ENCODE measurements around the gene CRTAC1. TPM values are rescaled to one million over a fixed set of nuclear protein-coding genes. Genes with fewer than 3 reads are reported as not detected.

The CRTAC1 gene
- total RNA-seq, 1 experiment from 2014 or later = 0.46 TPM

DNA sequence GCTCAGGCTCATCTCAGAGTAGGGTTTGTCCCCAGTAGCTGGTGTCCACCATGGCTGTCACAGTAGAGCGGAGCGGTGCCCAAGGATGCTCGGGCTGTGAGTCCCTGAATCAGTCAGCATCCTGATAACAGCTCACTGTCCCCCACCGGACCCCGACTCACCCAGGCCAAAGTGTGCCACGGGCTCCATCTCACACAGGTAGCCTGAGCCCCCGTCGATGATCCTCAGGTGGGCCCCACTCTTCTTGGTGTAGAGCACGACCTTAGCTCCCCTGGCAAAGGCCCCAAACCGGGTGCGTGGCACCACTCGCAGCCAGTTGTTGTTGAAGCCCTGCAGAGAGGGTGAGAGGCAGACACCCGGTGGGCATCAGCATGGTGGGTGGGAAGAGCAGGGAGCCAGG lies 135.3 kb downstream of the CRTAC1 start:
- H3T11ph ChIP-seq (ENCODE audit: low read length) = no peak overlapping the region
- H3K79me2 ChIP-seq (ENCODE audit: insufficient read depth, low read length) = no peaks in the 10 kb centered on the region
- H3K27ac Mint-ChIP-seq = no peak overlapping the region
- H3K4me2 ChIP-seq (ENCODE audit: insufficient read depth, insufficient read length, low read length) = no peak overlapping the region
- H3K9me3 Mint-ChIP-seq = no peaks in the 10 kb centered on the region
- H2BK20ac ChIP-seq (ENCODE audit: low read depth, low read length, poor library complexity, severe bottlenecking) = no peak overlapping the region
- no peak overlapping the region for H4K8ac ChIP-seq (replicated peaks; ENCODE audit: insufficient read length, low read depth, low read length)
- TF ChIP-seq CTCF (conservative IDR thresholded peaks at IDR 0.05) = no peak
- H2BK15ac ChIP-seq (ENCODE audit: low read depth, low read length) = no peak overlapping the region
- no peaks in the 10 kb centered on the region for H3K23me2 ChIP-seq (ENCODE audit: insufficient read length, low read depth, low read length, poor library complexity, severe bottlenecking)
- no peak overlapping the region for H4K5ac ChIP-seq (ENCODE audit: insufficient read length, low read depth, low read length)
- H3K4me1 Mint-ChIP-seq = peaks cover 0 to 5% of the 10 kb centered on the region in 2 experiments; a peak in 3 of 4 replicates
- no CpG with 5 or more reads among the region's 13 CpGs for WGBS (ENCODE audit: extremely low coverage, insufficient read length, low lambda C conversion rate)
- H3K27me3 Mint-ChIP-seq (ENCODE audit: low read depth) = peaks cover 9% of the 10 kb centered on the region; the same call in 1 of the 2 replicates
- no peak overlapping the region for H3K9ac ChIP-seq (ENCODE audit: extremely low read depth, insufficient read length, low read length)
- no peak overlapping the region for H2AK5ac ChIP-seq (ENCODE audit: insufficient read length, low read length)
- no peaks in the 10 kb centered on the region for H3K27me3 ChIP-seq (ENCODE audit: insufficient read depth, low read length)
- H4K20me1 ChIP-seq (ENCODE audit: control insufficient read depth, insufficient read depth, insufficient read length) = no peaks in the 10 kb centered on the region
- H3K36me3 Mint-ChIP-seq (ENCODE audit: insufficient read depth in 1 of 3, low read depth in 3 of 3) = no peaks in the 10 kb centered on the region
- no peak overlapping the region for H2AFZ ChIP-seq (ENCODE audit: low read length)
- H4K91ac ChIP-seq (ENCODE audit: insufficient read length, low read depth, low read length) = no peak overlapping the region
- no peak overlapping the region for H3K18ac ChIP-seq (ENCODE audit: insufficient read length, low read depth, low read length)
- no peak overlapping the region; the same call in 1 of the 2 replicates for H3K14ac ChIP-seq (ENCODE audit: insufficient read depth, low read length)
- H3K56ac ChIP-seq (ENCODE audit: insufficient read length, low read depth, low read length) = no peak overlapping the region
- no peak overlapping the region for H3K4ac ChIP-seq (ENCODE audit: low read depth, low read length)
- H3K4me1 ChIP-seq (ENCODE audit: insufficient read depth, low read length) = peaks cover 2% of the 10 kb centered on the region; the same call in 1 of the 2 replicates
- H3K4me3 Mint-ChIP-seq = no peak overlapping the region
- no peak for DNase-seq
- no peak overlapping the region for H2BK120ac ChIP-seq (ENCODE audit: low read depth, low read length, poor library complexity, severe bottlenecking)
- H3K27ac ChIP-seq (ENCODE audit: insufficient read length, low read depth, low read length) = no peak overlapping the region
- H3K23ac ChIP-seq (ENCODE audit: insufficient read length, low read depth, low read length) = no peak overlapping the region
- H3K79me1 ChIP-seq (ENCODE audit: insufficient read depth, low read depth, low read length, poor library complexity, severe bottlenecking) = no peaks in the 10 kb centered on the region
- no peak overlapping the region for H2BK5ac ChIP-seq (ENCODE audit: insufficient read length, low read length)
- no peak overlapping the region for H2BK12ac ChIP-seq (ENCODE audit: insufficient read length, low read depth, low read length)
- H3K9me3 ChIP-seq (ENCODE audit: control insufficient read depth, low read depth, low read length) = no peaks in the 10 kb centered on the region

Data from H9 (cell line).